ENCODE data around the gene SSH2.

The SSH2 gene

GRCh38 chr17:29583324-29584248 lies 346.4 kb downstream of the SSH2 start:
- DNase-seq: no peak

GRCh38 chr17:29582772-29583171 lies 347.3 kb downstream of the SSH2 start:
- no peak for DNase-seq

GRCh38 chr17:29582254-29582765 lies 347.7 kb downstream of the SSH2 start:
- no peak for DNase-seq

- no peak for DNase-seq
Measured at GRCh38 chr17:29581583-29582253, 348.3 kb downstream of the SSH2 start.

GRCh38 chr17:29579866-29580771 lies 349.9 kb downstream of the SSH2 start:
- DNase-seq: peak; percentile 92

- no peak for DNase-seq
Measured at GRCh38 chr17:29578626-29579485, 351.2 kb downstream of the SSH2 start.

GRCh38 chr17:29577385-29578211 lies 352.4 kb downstream of the SSH2 start:
- DNase-seq: no peak

- no peak for DNase-seq
Measured at GRCh38 chr17:29577001-29577370, 353.0 kb downstream of the SSH2 start.

- no peak for DNase-seq
Measured at GRCh38 chr17:29576214-29577000, 353.6 kb downstream of the SSH2 start.

Measured in stimulated activated CD4-positive, alpha-beta T cell treated with anti-CD3 and anti-CD28 coated beads, Interleukin-4, amount 100 ng/mL, for 24 hours (primary cell).